Fibroblast of skin of scalp (primary cell): ENCODE data around the gene OTOP2.
"Not testable (repeated sequence)": the region's sequence is repeated elsewhere in the genome, so short reads cannot be mapped to it uniquely, and the experiment has no call there.

ENCODE experiments used
- DNase-seq: peaks from one replicate; pipeline ENCODE4 v3.0.0-alpha.2; 2013

The OTOP2 gene

GRCh38 chr17:74953134-74953687, 29.1 kb downstream of the OTOP2 start:
- DNase-seq = no peak

DNA sequence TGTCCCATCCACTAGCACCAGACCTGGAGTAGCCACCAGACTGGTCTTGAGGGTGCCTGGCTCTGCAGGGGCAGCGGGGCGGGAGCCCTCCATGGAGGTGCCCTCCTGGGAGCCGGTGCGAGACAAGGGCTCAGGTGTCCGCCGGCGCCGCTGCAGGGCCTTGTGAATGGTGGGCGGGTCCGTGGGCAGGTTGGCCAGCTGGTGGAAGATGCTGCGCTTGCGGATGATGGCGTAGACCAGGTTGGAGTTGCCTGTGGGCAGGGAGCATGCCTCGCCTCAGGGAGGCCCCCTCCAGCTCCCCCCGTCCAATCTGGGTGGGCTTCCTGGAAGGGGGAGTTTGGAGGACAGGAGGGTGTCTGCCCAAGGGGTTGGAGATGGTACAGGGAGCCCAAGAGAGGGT, 30.0 kb downstream of the OTOP2 start:
- DNase-seq = no peak

GRCh38 chr17:74954665-74955421, 30.8 kb downstream of the OTOP2 start:
- DNase-seq = no peak

DNA sequence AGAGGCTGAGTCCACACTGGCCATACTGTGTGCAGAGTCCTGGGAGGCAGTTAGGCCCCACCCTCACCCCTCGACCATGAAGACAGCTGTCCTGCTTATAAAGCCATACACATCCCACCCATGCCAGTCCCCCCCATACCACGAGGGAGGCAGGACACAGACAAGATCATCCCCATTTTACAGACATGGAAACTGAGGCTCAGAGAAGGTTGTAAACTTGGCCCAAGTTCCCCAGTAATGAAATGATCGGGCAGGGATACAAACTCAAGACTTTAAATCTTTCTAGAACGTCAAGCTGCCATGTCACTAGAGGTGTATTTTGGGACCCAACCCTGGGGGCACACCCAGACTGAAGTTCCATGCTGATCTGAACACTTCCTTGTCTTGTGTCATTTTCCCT, 32.0 kb downstream of the OTOP2 start:
- DNase-seq = no peak

DNA sequence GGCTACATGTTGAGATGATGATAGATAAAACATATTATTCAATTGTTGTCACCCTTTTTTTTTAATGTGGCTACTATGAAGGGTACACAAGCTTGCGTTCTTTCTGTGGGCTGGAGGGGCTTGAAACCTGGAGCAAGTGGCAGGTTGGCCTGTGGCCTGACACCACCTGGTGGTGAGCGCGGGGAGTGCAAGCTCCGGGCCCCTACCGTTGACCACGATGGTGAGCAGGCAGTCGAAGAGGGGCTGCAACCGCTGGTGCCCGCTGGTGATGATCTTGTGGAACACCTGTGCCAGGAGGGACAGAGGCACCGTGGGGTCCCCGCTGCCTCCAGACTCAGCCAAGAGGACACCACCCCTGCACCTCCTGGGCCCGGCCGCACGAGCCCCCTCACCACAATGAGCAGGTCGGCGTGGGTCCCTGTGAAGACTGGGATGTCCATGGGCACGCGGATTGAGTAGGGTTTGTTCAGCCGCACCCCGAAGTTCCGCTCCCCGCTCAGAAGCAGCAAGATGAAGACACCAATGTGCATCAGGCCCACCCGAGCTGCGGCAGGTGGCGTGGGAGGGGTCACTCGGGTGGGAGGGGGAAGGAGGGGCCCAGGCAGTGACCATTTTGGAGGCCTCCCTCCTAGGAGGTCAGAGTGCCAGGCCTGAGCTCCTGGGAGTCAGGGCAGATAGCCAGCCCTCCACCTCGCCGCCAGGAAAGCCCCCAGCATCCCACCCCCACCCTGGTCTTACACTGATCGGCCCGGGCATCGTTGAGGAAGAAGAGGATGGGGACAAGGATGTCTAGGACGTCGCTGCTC, 34.1 kb downstream of the OTOP2 start:
- peak; percentile 42 for DNase-seq

GRCh38 chr17:74959826-74960515, 35.9 kb downstream of the OTOP2 start:
- no peak for DNase-seq

- DNase-seq = peak; percentile 46
Observed at GRCh38 chr17:74960570-74961342, 36.7 kb downstream of the OTOP2 start.

GRCh38 chr17:74961657-74962350, 37.7 kb downstream of the OTOP2 start:
- DNase-seq = peak; percentile 83

DNA sequence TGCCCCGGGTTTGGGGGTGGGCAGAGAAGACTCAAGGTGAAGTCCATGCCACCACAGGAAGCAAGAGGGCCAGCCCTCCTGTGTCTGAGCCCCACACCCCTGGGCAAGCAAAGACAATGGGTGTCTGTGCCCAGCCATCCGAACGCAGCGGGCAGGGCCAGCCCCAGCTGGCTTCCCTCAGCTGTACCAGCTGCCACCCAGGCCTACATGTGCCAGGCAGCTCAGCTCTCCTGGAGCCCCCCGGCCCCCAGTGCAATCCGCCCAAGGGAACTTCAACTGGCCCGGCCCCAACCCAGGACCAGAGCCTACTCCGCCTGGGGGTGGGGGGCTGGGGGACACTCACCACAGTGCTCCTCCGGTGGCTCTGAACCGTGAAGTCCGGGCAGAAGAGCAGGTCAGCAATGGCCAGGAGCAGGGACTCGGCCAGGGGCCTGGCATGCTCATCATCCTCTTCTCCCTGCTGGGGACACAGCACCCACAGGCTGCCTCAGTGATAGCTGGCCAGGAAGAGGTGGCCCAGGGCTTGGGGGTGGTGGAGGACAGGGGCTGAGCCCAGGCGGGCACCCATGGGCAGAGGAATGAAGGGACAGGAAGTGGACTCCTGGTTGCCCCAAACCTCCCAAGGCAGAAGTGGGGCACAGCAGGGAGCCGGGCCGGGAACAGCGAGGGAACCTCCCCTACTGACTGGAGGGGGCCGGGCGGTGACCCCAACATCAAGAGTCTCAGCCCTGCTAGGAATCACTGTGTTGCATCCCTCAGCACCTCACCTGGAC, 38.7 kb downstream of the OTOP2 start:
- no peak for DNase-seq

DNA sequence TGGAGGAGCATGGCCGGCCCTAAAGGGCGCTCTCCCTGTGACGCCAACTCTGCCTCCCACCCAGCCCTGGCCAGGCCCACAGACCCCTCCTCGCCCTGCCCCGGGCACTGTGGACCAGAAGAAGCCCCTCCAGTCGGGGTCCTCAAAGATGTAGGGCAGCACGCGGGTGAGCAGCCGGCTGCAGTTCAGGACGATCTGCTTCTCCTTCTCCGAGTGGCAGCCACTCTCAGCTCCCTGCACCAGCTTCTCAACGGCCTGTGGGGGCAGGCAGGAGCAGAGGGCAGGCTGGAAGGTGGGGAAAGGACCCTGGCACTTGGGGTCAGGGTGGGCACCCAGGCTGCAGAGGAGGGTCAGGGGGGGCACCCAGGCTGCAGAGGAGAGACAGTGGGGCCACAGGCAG, 39.6 kb downstream of the OTOP2 start:
- DNase-seq = no peak

DNA sequence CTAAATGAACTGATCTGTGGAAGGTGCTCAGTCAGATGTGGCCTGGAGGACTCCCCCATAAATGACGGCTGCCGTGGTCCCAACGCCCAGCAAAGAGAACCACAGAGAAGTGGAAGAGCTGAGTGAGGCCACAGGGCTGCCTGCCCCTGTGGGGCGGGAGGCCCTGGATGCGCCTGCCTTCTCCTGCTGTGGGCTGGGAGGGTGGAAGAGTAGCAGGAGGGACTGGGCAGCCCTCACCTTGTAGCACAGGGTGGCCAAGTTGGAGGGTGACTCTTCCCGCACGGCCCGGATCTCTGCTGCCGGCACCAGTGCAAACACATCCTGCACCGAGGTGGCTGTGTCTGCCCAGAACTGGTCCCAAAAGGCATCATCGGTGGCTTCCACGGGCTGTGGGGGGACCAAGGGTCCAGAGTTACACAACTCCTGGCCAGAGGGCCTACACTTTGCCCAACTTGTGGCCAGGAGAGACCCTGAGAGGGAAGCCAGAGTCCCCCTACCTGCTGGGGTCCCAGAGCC, 40.2 kb downstream of the OTOP2 start:
- no peak for DNase-seq

DNA sequence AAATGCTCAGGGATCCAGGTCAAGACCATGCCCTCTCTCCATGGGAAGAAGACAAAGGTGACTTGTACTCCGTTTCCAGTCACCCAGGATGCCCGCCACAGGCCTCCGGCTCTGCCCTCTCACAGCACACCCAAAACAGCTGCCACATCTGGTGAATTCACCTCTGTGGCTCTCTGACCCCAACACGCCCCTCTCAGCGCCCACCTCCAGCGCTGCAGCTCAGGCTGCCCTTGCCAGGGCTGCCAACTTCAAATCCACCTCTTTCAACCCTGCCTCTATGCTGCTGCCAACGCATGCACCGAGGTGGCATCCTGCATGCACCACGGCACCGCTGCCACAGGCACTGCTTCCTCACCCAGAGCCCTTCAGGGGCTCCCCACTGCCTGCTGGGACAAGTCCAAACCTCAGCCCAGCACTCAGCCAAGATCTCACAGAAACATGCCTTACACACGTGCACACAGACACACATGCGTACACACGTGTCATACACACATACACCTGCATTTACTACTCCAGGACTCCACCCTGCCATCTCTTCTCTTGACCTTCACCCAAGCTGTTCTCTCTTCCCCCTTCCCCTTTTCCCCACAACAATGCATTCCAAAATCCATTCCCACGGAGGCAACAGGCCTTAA, 41.0 kb downstream of the OTOP2 start:
- no peak for DNase-seq

DNA sequence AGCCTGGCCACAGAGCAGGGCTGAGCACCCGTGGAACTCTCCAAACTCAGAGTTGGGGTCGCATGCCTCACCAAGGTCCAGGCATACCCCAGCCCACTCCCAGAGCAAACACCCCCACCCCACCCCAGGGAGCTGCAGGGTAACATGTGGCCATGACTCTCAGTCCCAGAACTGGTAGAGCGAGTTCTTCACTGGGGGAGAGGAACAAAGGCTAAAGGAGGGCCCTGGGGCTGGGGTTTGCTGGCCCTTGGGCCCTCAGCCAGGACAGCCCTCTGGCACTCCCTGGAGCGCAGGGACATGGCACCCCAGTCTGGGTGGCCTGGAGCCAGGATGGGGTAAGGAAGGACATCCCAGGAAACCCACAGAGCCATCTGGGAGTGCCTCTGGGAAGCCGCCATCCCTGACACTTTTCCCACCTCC, 44.3 kb downstream of the OTOP2 start:
- DNase-seq = no peak

- not testable (repeated sequence) for DNase-seq
Observed at GRCh38 chr17:74969501-74969900, 45.4 kb downstream of the OTOP2 start.

DNA sequence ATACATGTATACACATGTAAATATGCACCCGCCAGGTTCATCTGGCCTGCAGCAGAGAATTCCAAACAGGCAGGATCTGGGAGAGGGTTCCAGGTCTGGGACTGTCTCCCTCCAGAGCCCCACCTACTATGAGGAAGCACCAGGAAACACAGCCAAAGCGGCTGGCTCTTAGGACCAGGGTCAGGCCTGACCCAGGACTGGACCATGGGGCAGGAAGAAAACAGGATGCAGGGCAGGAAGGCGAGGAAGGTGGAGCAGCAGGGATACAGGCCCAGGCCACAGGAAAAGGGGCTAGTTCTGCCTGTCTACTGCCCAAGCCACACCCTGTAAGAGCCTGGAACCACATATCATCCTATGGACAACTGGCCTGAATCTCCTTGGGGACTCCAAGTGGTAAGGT, 46.3 kb downstream of the OTOP2 start:
- DNase-seq = no peak

DNA sequence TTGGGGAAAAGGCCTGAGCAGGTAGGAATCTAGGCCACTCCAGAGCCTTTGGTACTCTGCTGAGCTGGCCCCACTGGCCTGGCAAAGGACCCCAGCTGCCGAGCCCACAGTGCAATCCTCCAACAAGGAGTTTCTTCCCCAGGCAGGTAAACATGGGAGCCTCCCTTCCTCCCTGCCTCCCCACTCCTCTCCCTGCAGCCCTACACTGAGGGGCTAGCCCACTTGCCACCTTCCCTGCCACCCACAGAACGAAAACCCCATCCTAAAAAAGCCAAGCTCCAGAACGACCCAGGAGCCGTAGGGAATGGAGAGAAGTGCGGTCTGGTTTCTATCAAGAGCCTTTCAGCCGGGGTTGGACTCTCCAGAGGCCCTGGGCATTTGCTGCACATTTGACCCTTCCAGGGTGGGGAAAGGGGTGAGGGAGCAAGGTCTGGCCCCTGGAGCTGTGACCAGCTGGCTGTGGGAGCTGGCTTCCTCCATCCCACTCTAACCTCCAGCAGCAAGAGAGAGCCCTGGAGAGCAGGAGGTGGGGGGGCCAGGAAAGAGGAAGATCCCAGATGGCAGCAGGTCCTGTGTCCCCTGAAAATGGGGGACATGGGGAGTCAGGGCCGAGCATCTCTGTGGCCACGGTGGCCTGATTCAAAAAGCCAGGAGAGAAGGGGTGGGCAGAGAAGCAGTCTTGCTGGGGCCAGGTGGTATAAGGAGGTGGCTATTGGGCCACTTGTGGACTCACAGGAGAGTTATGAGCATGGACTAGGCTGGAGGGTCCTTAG, 47.2 kb downstream of the OTOP2 start:
- no peak for DNase-seq

DNA sequence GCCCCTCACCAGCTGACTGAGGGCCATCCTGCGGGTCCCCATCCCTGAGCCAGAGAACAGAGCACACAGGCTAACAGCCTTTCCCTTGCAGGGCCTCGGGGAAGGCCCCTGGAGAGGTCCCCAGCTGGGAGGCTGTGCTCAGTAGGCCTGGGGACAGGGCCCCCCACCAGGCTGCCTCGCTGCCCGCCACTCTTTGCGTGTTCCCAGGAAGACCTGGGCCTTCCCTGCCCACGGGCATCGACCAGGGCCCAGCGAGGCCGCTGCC, 47.7 kb downstream of the OTOP2 start:
- no peak for DNase-seq

- DNase-seq = no peak
Observed at GRCh38 chr17:74972107-74972972, 48.3 kb downstream of the OTOP2 start, which contains the start of gene HID1. HID1 (minus strand) TSS chr17:74972759; CDS start chr17:74972656, 103 bp downstream.

DNA sequence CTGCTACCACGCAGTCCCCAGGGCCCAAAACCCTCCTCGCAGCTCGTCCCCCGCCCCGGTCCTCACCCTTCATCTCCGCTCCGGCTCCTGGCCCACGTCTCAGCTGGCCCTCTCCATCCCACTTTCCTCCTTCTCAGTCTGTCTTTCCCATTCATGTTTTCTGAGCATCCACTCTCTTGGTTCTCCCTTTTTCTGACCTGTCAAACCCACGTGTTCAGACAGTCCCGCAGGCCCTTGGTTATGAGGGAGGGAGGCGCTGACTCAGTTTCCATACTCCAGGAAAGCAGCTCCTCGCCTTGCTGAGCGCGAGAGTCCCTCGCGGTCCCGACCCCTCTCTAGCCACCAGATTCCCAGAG, 48.9 kb downstream of the OTOP2 start:
- DNase-seq = no peak
